ENCODE results near the gene COL24A1. TPM values are rescaled to one million over a fixed set of nuclear protein-coding genes. Genes with fewer than 3 reads are reported as not detected.
A peak's percentile ranks its signal among the peaks of the same experiment; 100 is the strongest.
"Not testable (repeated sequence)": the region's sequence is repeated elsewhere in the genome, so short reads cannot be mapped to it uniquely, and the experiment has no call there.

COL24A1 gene
- total and polyA plus RNA-seq, 2 donors from 2014 or later, result 0.47 to 0.54 TPM

- H3K36me3 ChIP-seq (ENCODE audit: control insufficient read depth in 2 of 3, insufficient read depth in 3 of 3, low read length in 3 of 3), result no peaks in the 10 kb centered on the region
- FAIRE-seq, result no peak
- no peak overlapping the region for H3K4me3 ChIP-seq (ENCODE audit: low read length in 3 of 3)
- no peak for DNase-seq
- peaks cover 0 to 7% (median 0%) of the 10 kb centered on the region in 3 donors for H3K4me1 ChIP-seq (ENCODE audit: control insufficient read depth in 2 of 3, insufficient read depth in 2 of 3, low read depth in 1 of 3, low read length in 3 of 3)
- H3K9me3 ChIP-seq (ENCODE audit: control insufficient read depth in 2 of 3, insufficient read depth in 1 of 3, low read length in 3 of 3), result no peaks in the 10 kb centered on the region
- no peak overlapping the region for H3K27ac ChIP-seq (ENCODE audit: low read depth in 2 of 2, low read length in 2 of 2)
- no peak overlapping the region for H3K9ac ChIP-seq (ENCODE audit: low read length in 3 of 3)
- no peak for TF ChIP-seq CTCF (IDR thresholded peaks at IDR 0.05; ENCODE audit: borderline replicate concordance, extremely low read depth, insufficient read depth)
- H3K27me3 ChIP-seq (ENCODE audit: control insufficient read depth, insufficient read depth, low read length), result no peaks in the 10 kb centered on the region
- intact Hi-C loops (cut with DNase I), result no loop called here
Observed at GRCh38 chr1:85846706-85847105, 309.9 kb downstream of the COL24A1 start.

GRCh38 chr1:85839459-85839858, 317.1 kb downstream of the COL24A1 start:
- no peaks in the 10 kb centered on the region for H3K4me1 ChIP-seq (ENCODE audit: control insufficient read depth in 2 of 3, insufficient read depth in 2 of 3, low read depth in 1 of 3, low read length in 3 of 3)
- no peak overlapping the region for H3K4me3 ChIP-seq (ENCODE audit: low read length in 3 of 3)
- no peak overlapping the region for H3K27ac ChIP-seq (ENCODE audit: low read depth in 2 of 2, low read length in 2 of 2)
- DNase-seq, result no peak
- TF ChIP-seq CTCF (IDR thresholded peaks at IDR 0.05; ENCODE audit: borderline replicate concordance, extremely low read depth, insufficient read depth), result no peak
- H3K27me3 ChIP-seq (ENCODE audit: control insufficient read depth, insufficient read depth, low read length), result no peaks in the 10 kb centered on the region
- no peak overlapping the region for H3K9ac ChIP-seq (ENCODE audit: low read length in 3 of 3)
- H3K36me3 ChIP-seq (ENCODE audit: control insufficient read depth in 2 of 3, insufficient read depth in 3 of 3, low read length in 3 of 3), result no peaks in the 10 kb centered on the region
- H3K9me3 ChIP-seq (ENCODE audit: control insufficient read depth in 2 of 3, insufficient read depth in 1 of 3, low read length in 3 of 3), result no peaks in the 10 kb centered on the region
- no peak for FAIRE-seq
- intact Hi-C loops (cut with DNase I), result no loop called here

GRCh38 chr1:85838238-85838637, 318.3 kb downstream of the COL24A1 start:
- no peak for TF ChIP-seq CTCF (IDR thresholded peaks at IDR 0.05; ENCODE audit: borderline replicate concordance, extremely low read depth, insufficient read depth)
- Histone ChIP-seq H3K36me3 (ENCODE audit: control insufficient read depth in 2 of 3, insufficient read depth in 3 of 3, low read length in 3 of 3) (no peaks in the 10 kb centered on the region), H3K9ac (ENCODE audit: low read length in 3 of 3) (no peak overlapping the region), H3K9me3 (ENCODE audit: control insufficient read depth in 2 of 3, insufficient read depth in 1 of 3, low read length in 3 of 3) (no peaks in the 10 kb centered on the region), H3K4me3 (ENCODE audit: low read length in 3 of 3) (no peak overlapping the region), H3K27me3 (ENCODE audit: control insufficient read depth, insufficient read depth, low read length) (no peaks in the 10 kb centered on the region), H3K27ac (ENCODE audit: low read depth in 2 of 2, low read length in 2 of 2) (no peak overlapping the region), H3K4me1 (ENCODE audit: control insufficient read depth in 2 of 3, insufficient read depth in 2 of 3, low read depth in 1 of 3, low read length in 3 of 3) (no peaks in the 10 kb centered on the region)
- no peak for DNase-seq
- intact Hi-C loops (cut with DNase I), result no loop called here
- FAIRE-seq, result no peak

GRCh38 chr1:85836736-85837135, 319.8 kb downstream of the COL24A1 start:
- Histone ChIP-seq H3K4me1 (ENCODE audit: control insufficient read depth in 2 of 3, insufficient read depth in 2 of 3, low read depth in 1 of 3, low read length in 3 of 3) (no peaks in the 10 kb centered on the region), H3K27me3 (ENCODE audit: control insufficient read depth, insufficient read depth, low read length) (no peaks in the 10 kb centered on the region), H3K36me3 (ENCODE audit: control insufficient read depth in 2 of 3, insufficient read depth in 3 of 3, low read length in 3 of 3) (no peaks in the 10 kb centered on the region), H3K9me3 (ENCODE audit: control insufficient read depth in 2 of 3, insufficient read depth in 1 of 3, low read length in 3 of 3) (no peaks in the 10 kb centered on the region), H3K9ac (ENCODE audit: low read length in 3 of 3) (no peak overlapping the region), H3K4me3 (ENCODE audit: low read length in 3 of 3) (no peak overlapping the region), H3K27ac (ENCODE audit: low read depth in 2 of 2, low read length in 2 of 2) (no peak overlapping the region)
- intact Hi-C loops (cut with DNase I), result no loop called here
- no peak for TF ChIP-seq CTCF (IDR thresholded peaks at IDR 0.05; ENCODE audit: borderline replicate concordance, extremely low read depth, insufficient read depth)
- DNase-seq (peak in 3 of 5 donors; percentile 39 to 68 (median 54)), FAIRE-seq (no peak)

GRCh38 chr1:85833165-85833564, 323.4 kb downstream of the COL24A1 start:
- H3K27me3 ChIP-seq (ENCODE audit: control insufficient read depth, insufficient read depth, low read length); FAIRE-seq; H3K9me3 ChIP-seq (ENCODE audit: control insufficient read depth in 2 of 3, insufficient read depth in 1 of 3, low read length in 3 of 3); H3K4me1 ChIP-seq (ENCODE audit: control insufficient read depth in 2 of 3, insufficient read depth in 2 of 3, low read depth in 1 of 3, low read length in 3 of 3); DNase-seq; H3K36me3 ChIP-seq (ENCODE audit: control insufficient read depth in 2 of 3, insufficient read depth in 3 of 3, low read length in 3 of 3); H3K27ac ChIP-seq (ENCODE audit: low read depth in 2 of 2, low read length in 2 of 2); intact Hi-C loops (cut with DNase I); H3K4me3 ChIP-seq (ENCODE audit: low read length in 3 of 3); H3K9ac ChIP-seq (ENCODE audit: low read length in 3 of 3): not testable (repeated sequence)
